ENCODE data around the gene FOXD4L4. TPM values are rescaled to one million over a fixed set of nuclear protein-coding genes. Genes with fewer than 3 reads are reported as not detected.

Gene FOXD4L4
- total RNA-seq, result 0.97 TPM in 1 of 2 replicates, not detected in the other

DNA sequence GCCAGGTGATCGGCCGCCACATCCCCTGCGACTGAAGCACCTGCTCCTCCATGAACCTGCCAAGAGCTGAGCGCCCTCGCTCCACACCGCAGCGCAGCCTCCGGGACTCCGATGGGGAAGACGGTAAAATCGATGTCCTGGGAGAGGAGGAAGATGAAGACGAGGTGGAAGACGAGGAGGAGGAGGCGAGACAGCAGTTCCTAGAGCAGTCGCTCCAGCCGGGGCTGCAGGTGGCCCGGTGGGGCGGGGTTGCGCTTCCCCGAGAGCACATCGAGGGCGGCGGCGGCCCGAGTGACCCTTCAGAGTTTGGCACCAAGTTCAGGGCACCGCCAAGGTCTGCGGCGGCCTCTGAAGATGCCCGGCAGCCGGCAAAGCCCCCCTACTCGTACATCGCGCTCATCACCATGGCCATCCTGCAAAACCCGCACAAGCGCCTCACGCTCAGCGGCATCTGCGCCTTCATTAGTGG, at the start of gene FOXD4L4:
Gene FOXD4L4 (plus strand): TSS at position 51 of the 469 bp plus-strand sequence. CDS start 0 bp downstream, at position 51.

Other genes starting within 250 kb of the FOXD4L4 start
- 20.7 and 22.9 TPM in 2 replicates for gene ZNG1E, start 61.2 kb upstream of the FOXD4L4 start, total RNA-seq

Measured in cardiac atrium fibroblast (primary cell).